OCI-LY1 (cell line): ENCODE measurements around the gene NSD2.
A peak's percentile ranks its signal among the peaks of the same experiment; 100 is the strongest.

ENCODE experiments used
- H2AFZ ChIP-seq: fragments of 200-600 bp; sonication (generic), shearing (Covaris generic); 2 replicates; pipeline ENCODE4 v1.6.0; 2014; ENCODE audit warnings: antibody characterized with exemption, mild to moderate bottlenecking, low read length
- H3F3A ChIP-seq: fragments of 200-600 bp; sonication (generic), shearing (Covaris generic); 2 replicates; pipeline ENCODE4 v1.6.0; 2014; ENCODE audit warnings: mild to moderate bottlenecking, antibody characterized with exemption, low read length, moderate library complexity; ENCODE audit not compliant: insufficient read depth
- H3K27ac ChIP-seq: fragments of 200-600 bp; sonication (generic); 2 replicates; pipeline ENCODE4 v1.5.1; 2014; ENCODE audit warnings: low read length, mixed run types, mild to moderate bottlenecking, low read depth; ENCODE audit not compliant: poor library complexity, severe bottlenecking
- H3K27me3 ChIP-seq: fragments of 200-600 bp; sonication (generic); 2 replicates; pipeline ENCODE4 v1.6.0; 2014; ENCODE audit warnings: antibody characterized with exemption, mild to moderate bottlenecking, low read length, moderate library complexity; ENCODE audit not compliant: insufficient read depth
- H3K36me3 ChIP-seq: fragments of 200-600 bp; sonication (generic); 2 replicates; pipeline ENCODE4 v1.6.1; 2014; ENCODE audit warnings: mild to moderate bottlenecking, antibody characterized with exemption, low read length, moderate library complexity, mixed read lengths; ENCODE audit not compliant: insufficient read depth
- H3K4me1 ChIP-seq: fragments of 200-600 bp; sonication (generic); 2 replicates; pipeline ENCODE4 v1.5.1; 2014; ENCODE audit warnings: mild to moderate bottlenecking, low read length, moderate library complexity; ENCODE audit not compliant: insufficient read depth, severe bottlenecking
- H3K4me2 ChIP-seq: fragments of 200-600 bp; sonication (generic), shearing (Covaris generic); 2 replicates; pipeline ENCODE4 v1.6.1; 2014; ENCODE audit warnings: low read length
- H3K4me3 ChIP-seq: fragments of 200-600 bp; sonication (generic); 2 replicates; pipeline ENCODE4 v1.5.1; 2014; ENCODE audit warnings: low read length, low read depth, mild to moderate bottlenecking, mixed read lengths; ENCODE audit not compliant: poor library complexity, severe bottlenecking
- H3K79me2 ChIP-seq: fragments of 200-600 bp; shearing (Covaris generic); 2 replicates; pipeline ENCODE4 v1.6.1; 2016; ENCODE audit warnings: mixed run types, low read length, mixed read lengths; ENCODE audit not compliant: insufficient read depth
- H3K9ac ChIP-seq: fragments of 200-600 bp; sonication (generic), shearing (Covaris generic); 2 replicates; pipeline ENCODE4 v1.6.1; 2014; ENCODE audit warnings: mild to moderate bottlenecking, low read length, mixed read lengths
- H3K9me2 ChIP-seq: fragments of 200-600 bp; sonication (generic), shearing (Covaris generic); 2 replicates; pipeline ENCODE4 v1.6.1; 2014; ENCODE audit warnings: low read depth, mild to moderate bottlenecking, low read length, mixed read lengths
- H3K9me3 ChIP-seq: fragments of 200-600 bp; shearing (Covaris generic); 2 replicates; pipeline ENCODE4 v1.6.1; 2014; ENCODE audit warnings: low read length, mixed read lengths
- H4K20me1 ChIP-seq: fragments of 200-600 bp; sonication (generic), shearing (Covaris generic); 2 replicates; pipeline ENCODE4 v1.6.0; 2016; ENCODE audit warnings: mild to moderate bottlenecking, low read length; ENCODE audit not compliant: insufficient read depth
- CTCF ChIP-seq: fragments of 200-600 bp; sonication (generic), shearing (Covaris generic); IDR thresholded peaks from 2 replicates; pipeline ENCODE4 v1.5.1; 2017; ENCODE audit warnings: mild to moderate bottlenecking, antibody characterized with exemption, low read length, moderate library complexity, mixed read lengths
- EZH2 ChIP-seq: fragments of 200-600 bp; sonication (generic), shearing (Covaris generic); IDR thresholded peaks from 2 replicates; pipeline ENCODE4 v1.8.0; 2017; ENCODE audit warnings: borderline replicate concordance, mixed run types, mild to moderate bottlenecking, antibody characterized with exemption, low read length, moderate library complexity, mixed read lengths

The NSD2 gene

GRCh38 chr4:1856943-1857699 is 14.1 kb upstream of the NSD2 start:
- Histone ChIP-seq H3K9me2 (no peaks in the 10 kb centered on the region), H3K9me3 (no peaks in the 10 kb centered on the region), H3K4me1 (peaks cover 38% of the 10 kb centered on the region), H3K27ac (no peak overlapping the region), H3K36me3 (no peaks in the 10 kb centered on the region; the same call in 1 of the 2 replicates), H3K4me2 (peak overlapping the region; percentile 74), H3F3A (no peaks in the 10 kb centered on the region), H2AFZ (no peak overlapping the region), H3K79me2 (peaks cover 18% of the 10 kb centered on the region; the same call in 1 of the 2 replicates), H3K4me3 (peak overlapping the region; percentile 76), H4K20me1 (no peaks in the 10 kb centered on the region), H3K27me3 (no peaks in the 10 kb centered on the region), H3K9ac (peak overlapping the region; percentile 88)
- no peak for TF ChIP-seq CTCF
- TF ChIP-seq EZH2, result no peak

- no peaks in the 10 kb centered on the region for H3K27me3 ChIP-seq
- no peak overlapping the region for H2AFZ ChIP-seq
- peaks cover 40% of the 10 kb centered on the region for H3K4me1 ChIP-seq
- TF ChIP-seq CTCF (no peak), EZH2 (no peak)
- no peak overlapping the region for H3K9ac ChIP-seq
- no peaks in the 10 kb centered on the region for H4K20me1 ChIP-seq
- no peaks in the 10 kb centered on the region for H3F3A ChIP-seq
- no peak overlapping the region for H3K27ac ChIP-seq
- H3K9me3 ChIP-seq, result no peaks in the 10 kb centered on the region
- H3K9me2 ChIP-seq, result no peaks in the 10 kb centered on the region
- no peak overlapping the region for H3K4me2 ChIP-seq
- no peaks in the 10 kb centered on the region; the same call in 1 of the 2 replicates for H3K36me3 ChIP-seq
- H3K79me2 ChIP-seq, result peaks cover 18% of the 10 kb centered on the region; the same call in 1 of the 2 replicates
- H3K4me3 ChIP-seq, result no peak overlapping the region
Measured at GRCh38 chr4:1857931-1858330, 13.3 kb upstream of the NSD2 start.

GRCh38 chr4:1859389-1859753 is 11.8 kb upstream of the NSD2 start:
- Histone ChIP-seq H3K9me3 (no peaks in the 10 kb centered on the region), H3K79me2 (peaks cover 10% of the 10 kb centered on the region; the same call in 1 of the 2 replicates), H3K27me3 (no peaks in the 10 kb centered on the region), H3K4me3 (no peak overlapping the region), H2AFZ (no peak overlapping the region), H3K9ac (no peak overlapping the region), H3K9me2 (no peaks in the 10 kb centered on the region), H3F3A (no peaks in the 10 kb centered on the region), H3K36me3 (no peaks in the 10 kb centered on the region), H3K4me1 (peaks cover 33% of the 10 kb centered on the region), H3K4me2 (no peak overlapping the region), H4K20me1 (no peaks in the 10 kb centered on the region), H3K27ac (no peak overlapping the region)
- TF ChIP-seq CTCF (no peak), EZH2 (no peak)
